Testis (tissue), 2 donors: ENCODE data around the gene DTNB.

Source experiments
- POLR2A ChIP-seq: fragments of 450-650 bp; IDR thresholded peaks from one replicate; pipeline ENCODE4 v1.6.1; 2017; ENCODE audit warnings: antibody characterized with exemption, mild to moderate bottlenecking, moderate library complexity
- TF ChIP-seq, protein P1 (sequence below), 3 experiments: fragments of 450-650 bp in 2 of 3; fragments of 200-600 bp in 1 of 3; sonication (generic) in 1 of 3; IDR thresholded peaks; one replicate each; pipeline ENCODE4 v1.5.1; 2016 to 2019; ENCODE audit warnings: antibody characterized with exemption in 3 of 3, mild to moderate bottlenecking in 2 of 3, moderate library complexity in 1 of 3

DNA sequence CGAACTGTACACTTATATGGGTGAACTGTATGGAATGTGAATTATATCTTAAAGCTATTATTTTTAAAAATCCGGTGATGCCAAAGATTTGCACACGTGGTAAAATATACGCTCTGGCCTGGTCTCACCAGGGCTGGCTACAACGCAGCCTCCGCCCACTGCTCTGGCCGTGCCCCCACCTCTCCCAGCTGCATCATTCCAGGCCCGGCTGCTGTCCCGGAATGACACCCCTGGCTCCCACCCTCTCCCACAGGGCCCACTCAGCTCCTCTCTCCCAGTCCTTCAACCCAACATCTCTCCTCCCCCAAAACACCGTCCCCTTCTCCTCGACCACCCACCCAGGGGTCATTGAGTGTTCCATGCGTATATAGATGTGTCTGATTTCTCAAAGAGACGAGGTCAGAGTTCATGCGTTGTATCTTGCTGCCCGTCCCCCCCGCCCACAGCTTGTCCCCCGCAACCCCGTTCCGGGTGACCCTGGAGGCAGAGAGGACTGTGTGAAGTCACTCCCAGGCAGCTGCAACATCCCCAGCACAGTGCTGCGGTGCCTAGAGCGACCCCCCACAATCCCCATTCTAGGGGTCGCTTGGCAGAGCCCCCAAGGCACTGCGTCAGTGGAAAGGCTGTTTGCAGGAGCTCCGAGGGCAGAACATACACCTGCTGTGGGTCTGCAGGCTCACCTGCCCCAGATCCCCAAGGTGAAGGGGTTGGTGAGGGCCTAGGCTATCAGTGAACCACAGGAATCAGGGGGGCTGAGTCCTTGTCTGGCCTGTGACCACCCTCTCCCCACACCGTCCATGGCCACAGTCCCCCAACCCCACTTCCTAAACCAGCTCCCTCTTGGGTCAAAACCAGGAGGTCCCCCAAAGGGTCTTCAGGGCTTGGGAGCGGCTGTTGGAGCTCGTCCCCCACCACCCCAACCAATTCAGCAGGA, 345.0 kb downstream of the DTNB start:
- TF ChIP-seq, protein P1, sequence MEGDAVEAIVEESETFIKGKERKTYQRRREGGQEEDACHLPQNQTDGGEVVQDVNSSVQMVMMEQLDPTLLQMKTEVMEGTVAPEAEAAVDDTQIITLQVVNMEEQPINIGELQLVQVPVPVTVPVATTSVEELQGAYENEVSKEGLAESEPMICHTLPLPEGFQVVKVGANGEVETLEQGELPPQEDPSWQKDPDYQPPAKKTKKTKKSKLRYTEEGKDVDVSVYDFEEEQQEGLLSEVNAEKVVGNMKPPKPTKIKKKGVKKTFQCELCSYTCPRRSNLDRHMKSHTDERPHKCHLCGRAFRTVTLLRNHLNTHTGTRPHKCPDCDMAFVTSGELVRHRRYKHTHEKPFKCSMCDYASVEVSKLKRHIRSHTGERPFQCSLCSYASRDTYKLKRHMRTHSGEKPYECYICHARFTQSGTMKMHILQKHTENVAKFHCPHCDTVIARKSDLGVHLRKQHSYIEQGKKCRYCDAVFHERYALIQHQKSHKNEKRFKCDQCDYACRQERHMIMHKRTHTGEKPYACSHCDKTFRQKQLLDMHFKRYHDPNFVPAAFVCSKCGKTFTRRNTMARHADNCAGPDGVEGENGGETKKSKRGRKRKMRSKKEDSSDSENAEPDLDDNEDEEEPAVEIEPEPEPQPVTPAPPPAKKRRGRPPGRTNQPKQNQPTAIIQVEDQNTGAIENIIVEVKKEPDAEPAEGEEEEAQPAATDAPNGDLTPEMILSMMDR (IDR thresholded peaks at IDR 0.05), result no peak
- TF ChIP-seq POLR2A, result no peak
